Lower lobe of right lung (tissue), 2 donors: ENCODE data around the gene ZNF735. TPM values are rescaled to one million over a fixed set of nuclear protein-coding genes. Genes with fewer than 3 reads are reported as not detected.

Experiments used
- ATAC-seq, 2 donors: fragments of 200-7000 bp; cut with Tn5 transposase; one replicate each; pipeline ENCODE4 v1.9.1; 2020 to 2022; ENCODE audit warnings: mild to moderate bottlenecking in 2 of 2, moderate library complexity in 2 of 2
- DNase-seq: peaks from one replicate; pipeline ENCODE4 v3.0.0-alpha.2; 2020
- H3K27ac ChIP-seq: fragments of 200-600 bp; one replicate; pipeline ENCODE4 v1.8.0; 2022
- H3K27me3 ChIP-seq: fragments of 200-600 bp; one replicate; pipeline ENCODE4 v1.8.0; 2022; ENCODE audit warnings: low read depth
- H3K36me3 ChIP-seq: fragments of 200-600 bp; one replicate; pipeline ENCODE4 v1.8.0; 2022; ENCODE audit warnings: mild to moderate bottlenecking
- H3K4me1 ChIP-seq: fragments of 200-600 bp; one replicate; pipeline ENCODE4 v1.8.0; 2022
- H3K4me3 ChIP-seq: fragments of 200-600 bp; one replicate; pipeline ENCODE4 v1.8.0; 2022; ENCODE audit warnings: mild to moderate bottlenecking
- H3K9me3 ChIP-seq: fragments of 200-600 bp; one replicate; pipeline ENCODE4 v1.8.0; 2022
- CTCF ChIP-seq: fragments of 200-600 bp; IDR thresholded peaks from one replicate; pipeline ENCODE4 v1.8.0; 2022; ENCODE audit warnings: antibody characterized with exemption, mild to moderate bottlenecking
- intact Hi-C: fragments of 100-400 bp; cut with DNase I; formaldehyde crosslinking; loops from one replicate; pipeline ENCODE4 v1.11.0; 2022
- total RNA-seq: library from RNA; stranded (reverse); fragmentation: NEBNext Ultra II Directional; extraction: Animal tissue kit (Norgen Biotek cat#: 25700); gene quantifications from one replicate; pipeline ENCODE4 v1.2.1, GENCODE V29; 2021
- donor health status: DM: no; HTN: yes; CAD: no; lungs with severe emphysema.

Gene ZNF735
- total RNA-seq, 1 donor from 2014 or later, result not detected

DNA sequence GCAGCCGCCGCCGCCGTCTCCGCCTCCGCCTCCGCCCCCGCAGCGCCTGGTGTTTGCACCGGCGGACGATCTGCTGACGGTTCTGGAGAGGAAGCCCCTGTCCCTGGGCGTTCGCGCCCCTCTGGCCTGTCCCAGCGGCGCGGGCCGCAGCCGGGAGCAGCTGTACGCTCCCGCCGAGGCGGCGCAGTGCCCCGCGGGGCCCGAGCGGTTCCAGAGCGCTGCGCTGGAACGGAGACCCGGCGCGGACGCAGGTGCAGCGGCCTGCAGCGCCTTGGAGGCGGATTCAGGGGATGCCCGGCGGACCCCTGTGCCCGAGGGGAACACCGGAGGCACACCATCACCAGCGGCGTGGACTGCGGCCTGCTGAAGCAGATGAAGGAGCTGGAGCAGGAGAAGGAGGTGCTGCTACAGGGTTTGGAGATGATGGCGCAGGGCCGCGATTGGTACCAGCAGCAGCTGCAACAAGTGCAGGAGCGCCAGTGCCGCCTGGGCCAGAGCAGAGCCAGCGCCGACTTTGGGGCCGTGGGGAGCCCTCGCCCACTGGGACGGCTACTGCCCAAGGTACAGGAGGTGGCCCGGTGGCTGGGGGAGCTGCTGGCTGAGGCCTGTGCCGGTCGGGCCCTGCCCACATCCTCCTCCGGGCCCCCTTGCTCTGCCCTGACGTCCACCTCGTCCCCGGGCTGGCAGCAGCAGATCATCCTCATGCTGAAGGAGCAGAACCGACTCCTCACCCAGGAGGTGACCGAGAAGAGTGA is 24.8 kb upstream of the ZNF735 start:
- peak in 1 of 2 donors; percentile 6 for ATAC-seq
- Histone ChIP-seq H3K27ac (no peak overlapping the region), H3K9me3 (no peaks in the 10 kb centered on the region), H3K27me3 (peaks cover 31% of the 10 kb centered on the region), H3K4me1 (no peaks in the 10 kb centered on the region), H3K36me3 (no peaks in the 10 kb centered on the region), H3K4me3 (no peak overlapping the region)
- intact Hi-C loops, result loop anchor here (5.0 kb wide), 1 partner anchor 440 kb away; no protein-coding TSS in a partner anchor
- TF ChIP-seq CTCF, result no peak
- DNase-seq, result no peak

GRCh38 chr7:64183126-64183742 is 23.8 kb upstream of the ZNF735 start:
- H3K9me3 ChIP-seq, result no peaks in the 10 kb centered on the region
- intact Hi-C loops, result loop anchor here (5.0 kb wide), 1 partner anchor 439 kb away; no protein-coding TSS in a partner anchor
- ATAC-seq, result peak; percentile 54 to 59

DNA sequence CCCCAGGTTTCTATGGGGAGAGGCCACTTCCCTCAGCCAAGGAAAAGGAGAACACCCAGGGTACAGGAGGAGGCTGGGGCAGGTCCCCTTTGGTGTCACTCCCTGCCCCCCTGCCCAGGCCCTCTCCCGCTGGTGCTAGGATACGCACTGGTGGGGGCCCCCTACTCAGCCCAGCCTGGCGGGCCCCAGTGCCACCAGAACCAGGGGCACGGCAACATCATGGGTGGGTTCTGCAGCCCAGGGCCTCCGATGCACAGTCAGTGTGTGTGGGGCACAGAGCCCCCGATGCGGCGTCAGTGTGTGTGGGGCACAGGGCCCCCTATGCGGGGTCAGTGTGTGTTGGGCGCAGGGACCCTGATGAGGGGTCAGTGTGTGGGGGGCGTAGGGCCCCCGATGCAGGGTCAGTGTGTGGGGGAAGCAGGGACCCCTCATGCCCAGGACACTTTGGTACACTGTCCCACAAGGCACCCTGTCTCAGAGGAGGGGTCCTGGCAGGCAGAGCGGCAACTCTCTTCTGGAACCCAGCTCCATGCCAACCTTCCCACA is 23.1 kb upstream of the ZNF735 start:
- H3K4me3 ChIP-seq, result no peak overlapping the region
- ATAC-seq, result peak in 1 of 2 donors; percentile 26
- no peak overlapping the region for H3K27ac ChIP-seq
- intact Hi-C loops, result loop anchor here (5.0 kb wide), 1 partner anchor 438 kb away; no protein-coding TSS in a partner anchor
- H3K9me3 ChIP-seq, result no peaks in the 10 kb centered on the region
- peaks cover 31% of the 10 kb centered on the region for H3K27me3 ChIP-seq
- TF ChIP-seq CTCF, result no peak
- no peaks in the 10 kb centered on the region for H3K36me3 ChIP-seq
- DNase-seq, result no peak
- no peaks in the 10 kb centered on the region for H3K4me1 ChIP-seq

More at GRCh38 chr7:64183126-64183742, 23.8 kb upstream of the ZNF735 start:
- H3K27me3 ChIP-seq, result peaks cover 31% of the 10 kb centered on the region
- no peaks in the 10 kb centered on the region for H3K36me3 ChIP-seq
- DNase-seq, result peak; percentile 54
- no peaks in the 10 kb centered on the region for H3K4me1 ChIP-seq
- no peak overlapping the region for H3K4me3 ChIP-seq
- TF ChIP-seq CTCF, result peak; percentile 92
- no peak overlapping the region for H3K27ac ChIP-seq

GRCh38 chr7:64184376-64184775 is 22.6 kb upstream of the ZNF735 start:
- DNase-seq (no peak), ATAC-seq (peak; percentile 11 to 27)
- no peaks in the 10 kb centered on the region for H3K9me3 ChIP-seq
- peaks cover 31% of the 10 kb centered on the region for H3K27me3 ChIP-seq
- H3K36me3 ChIP-seq, result no peaks in the 10 kb centered on the region
- intact Hi-C loops, result loop anchor here (5.0 kb wide), 1 partner anchor 438 kb away; no protein-coding TSS in a partner anchor
- no peak overlapping the region for H3K27ac ChIP-seq
- H3K4me1 ChIP-seq, result no peaks in the 10 kb centered on the region
- H3K4me3 ChIP-seq, result no peak overlapping the region
- no peak for TF ChIP-seq CTCF

DNA sequence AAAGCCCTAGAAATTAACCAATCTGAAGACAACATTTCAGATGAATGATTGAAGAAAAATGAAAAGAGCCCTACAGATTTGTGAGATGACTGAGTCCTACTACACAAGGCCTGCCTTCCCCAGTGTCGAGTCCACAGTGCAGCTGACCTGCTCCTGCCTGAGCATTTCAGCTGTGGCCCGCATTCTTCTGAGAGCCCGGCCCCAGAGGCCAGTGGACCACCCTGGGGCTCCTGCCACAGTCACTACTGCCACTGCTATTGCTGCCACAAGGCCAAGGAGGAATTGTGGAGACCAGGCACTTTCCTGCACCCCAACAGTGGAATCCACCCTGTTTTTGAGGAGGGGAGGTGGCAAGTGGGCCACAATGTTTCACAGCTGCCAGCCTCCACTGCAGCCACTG is 19.6 kb upstream of the ZNF735 start:
- no peak for DNase-seq
- H3K9me3 ChIP-seq, result no peaks in the 10 kb centered on the region
- ATAC-seq, result no peak
- TF ChIP-seq CTCF, result no peak
- intact Hi-C loops, result no loop called here
- H3K36me3 ChIP-seq, result no peaks in the 10 kb centered on the region
- peaks cover 11% of the 10 kb centered on the region for H3K27me3 ChIP-seq
- no peak overlapping the region for H3K27ac ChIP-seq
- H3K4me3 ChIP-seq, result no peak overlapping the region
- H3K4me1 ChIP-seq, result no peaks in the 10 kb centered on the region
